GM19397 (cell line): ENCODE results near the gene CFAP58.

Source experiments
- ATAC-seq: cut with Tn5 transposase; IDR thresholded peaks from one replicate; pipeline ENCODE4 v1.9.1; 2021; ENCODE audit warnings: mild to moderate bottlenecking, moderate library complexity; ENCODE audit not compliant: unreplicated experiment

CFAP58 gene

DNA sequence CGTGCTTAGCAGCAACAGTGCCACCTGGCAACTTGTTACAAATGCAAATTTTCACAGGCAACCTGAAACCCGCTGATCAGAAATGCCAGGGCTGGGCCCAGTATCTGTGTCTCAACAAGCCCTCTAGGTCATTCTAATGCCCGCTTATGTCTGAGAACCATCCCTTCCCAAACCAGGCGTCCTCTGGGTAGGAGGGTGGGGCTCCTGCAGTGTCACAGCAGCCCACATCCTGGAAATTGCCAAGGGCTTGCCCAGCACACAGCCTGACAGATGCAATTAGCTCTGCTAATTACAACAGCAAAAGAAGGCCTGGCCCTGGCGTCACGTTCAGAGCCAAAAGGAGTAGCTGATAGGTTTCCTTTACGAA is 31.2 kb upstream of the CFAP58 start:
- ATAC-seq: peak; percentile 49

GRCh38 chr10:104323085-104323484 is 30.5 kb upstream of the CFAP58 start:
- no peak for ATAC-seq

DNA sequence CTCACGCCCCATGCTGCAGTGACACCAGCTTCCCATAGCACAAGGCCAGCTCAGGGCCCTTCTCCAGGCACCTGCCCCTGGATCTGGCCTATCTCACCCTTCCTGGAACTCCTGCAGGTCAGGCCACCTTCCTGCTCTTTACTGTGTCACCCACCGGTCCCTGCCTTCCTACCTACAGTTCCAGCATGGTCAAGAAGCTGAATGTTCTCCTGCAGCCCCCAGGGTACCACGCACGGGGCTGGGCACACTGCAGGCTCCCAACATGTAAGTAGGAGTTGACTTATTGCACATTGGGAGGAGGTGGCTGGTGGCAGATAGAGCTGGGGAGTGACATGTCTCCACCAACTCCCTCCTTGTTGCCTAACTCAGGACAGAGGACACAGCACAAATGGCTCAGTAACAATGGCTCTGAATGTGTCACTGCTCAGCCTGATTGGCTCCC is 29.9 kb upstream of the CFAP58 start:
- ATAC-seq: no peak

GRCh38 chr10:104324221-104324686 is 29.4 kb upstream of the CFAP58 start:
- no peak for ATAC-seq

DNA sequence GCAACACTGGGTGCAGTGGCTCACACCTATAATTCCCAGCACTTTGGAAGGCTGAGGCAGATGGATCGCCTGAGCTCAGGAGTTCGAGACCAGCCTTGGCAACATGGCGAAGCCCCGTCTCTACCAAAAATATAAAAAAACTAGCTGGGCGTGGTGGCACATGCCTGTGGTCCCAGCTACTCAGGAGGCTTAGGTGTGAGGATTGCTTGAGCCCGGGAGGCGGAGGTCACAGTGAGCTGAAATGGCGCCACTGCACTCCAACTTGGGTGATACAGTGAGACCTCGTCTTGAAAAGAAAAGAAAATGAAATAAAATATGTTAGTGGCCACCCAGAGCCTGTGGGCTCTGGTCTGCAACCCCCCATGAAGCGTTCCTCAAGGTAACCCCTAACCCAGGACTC is 28.7 kb upstream of the CFAP58 start:
- no peak for ATAC-seq

DNA sequence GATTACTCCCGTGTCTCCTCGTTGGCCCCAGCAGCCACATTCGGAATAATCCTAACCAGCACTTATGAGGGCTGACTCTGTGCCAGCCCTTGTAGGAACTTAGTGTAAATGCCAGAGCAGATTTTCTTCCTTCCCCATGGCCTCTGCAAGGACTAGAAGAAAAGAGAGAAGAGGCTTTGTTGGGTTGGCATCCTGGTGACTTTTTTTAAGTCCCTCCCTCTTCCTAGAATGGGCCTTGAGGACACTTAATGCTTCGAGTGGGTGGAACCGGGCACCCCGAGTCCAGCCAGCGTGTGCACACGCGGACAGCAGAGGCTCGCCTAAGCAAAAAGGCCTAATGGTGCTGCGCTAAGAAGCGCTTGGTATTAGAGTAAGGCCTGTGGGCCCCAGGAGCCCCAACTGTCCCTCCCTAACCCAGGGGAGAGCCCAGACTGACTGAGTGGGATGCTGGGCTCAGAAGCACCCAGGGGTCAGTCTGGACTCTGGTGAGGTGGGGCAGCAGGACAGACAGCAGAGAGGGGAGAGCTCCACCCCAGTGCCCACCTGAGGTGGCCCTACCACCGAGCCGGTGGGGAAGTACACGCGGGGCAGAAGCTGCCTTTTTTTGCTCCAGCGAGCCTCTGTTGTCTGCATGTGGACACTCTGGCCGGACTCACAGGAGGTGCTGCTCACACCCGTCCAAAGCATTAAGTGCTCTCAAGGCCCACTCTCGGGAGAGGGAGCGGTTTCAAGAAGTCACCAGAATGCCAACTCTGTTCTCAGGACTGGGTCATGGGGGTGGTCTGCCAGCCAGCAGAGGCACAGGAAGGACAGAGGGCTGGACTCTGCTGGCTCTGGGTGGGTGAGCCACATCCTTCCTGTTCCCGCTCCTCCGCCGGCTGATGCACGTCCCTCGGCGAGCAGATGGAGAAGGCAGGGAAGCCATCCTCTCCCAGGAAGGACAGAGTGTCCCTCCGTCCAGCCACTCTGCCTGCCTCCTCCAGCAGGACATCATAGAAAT is 27.9 kb upstream of the CFAP58 start:
- ATAC-seq: no peak

DNA sequence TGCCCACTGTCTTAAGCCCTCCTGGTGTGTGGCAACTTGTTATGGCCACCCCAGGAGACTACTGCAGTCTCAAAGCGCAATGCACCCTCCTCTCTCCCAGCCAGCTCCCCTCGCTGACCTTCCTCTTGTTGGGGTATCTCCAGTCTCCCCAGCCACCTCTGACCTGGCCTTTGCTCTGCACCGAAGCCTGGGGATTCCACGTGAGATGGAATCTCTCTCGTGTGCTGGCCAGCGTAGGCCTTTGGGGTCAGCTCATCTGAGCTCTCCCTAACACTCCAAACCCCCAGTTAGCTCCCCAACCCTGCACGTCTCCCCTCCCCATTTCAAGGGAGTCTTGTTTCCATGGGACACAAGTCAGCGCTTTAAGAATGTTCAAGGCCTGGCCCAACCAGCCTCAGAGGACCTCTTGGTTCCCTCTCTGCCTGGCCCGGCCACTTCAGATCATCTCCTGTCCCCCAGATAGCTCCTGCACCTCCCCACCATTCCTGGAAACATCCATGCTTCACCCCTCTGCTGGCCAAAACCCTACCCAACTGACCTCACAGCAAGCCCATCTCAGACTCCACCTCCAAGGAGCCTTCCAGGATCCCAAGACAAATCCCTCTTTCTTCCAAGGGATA is 26.5 kb upstream of the CFAP58 start:
- no peak for ATAC-seq

GRCh38 chr10:104327745-104328645 is 25.6 kb upstream of the CFAP58 start:
- no peak for ATAC-seq

DNA sequence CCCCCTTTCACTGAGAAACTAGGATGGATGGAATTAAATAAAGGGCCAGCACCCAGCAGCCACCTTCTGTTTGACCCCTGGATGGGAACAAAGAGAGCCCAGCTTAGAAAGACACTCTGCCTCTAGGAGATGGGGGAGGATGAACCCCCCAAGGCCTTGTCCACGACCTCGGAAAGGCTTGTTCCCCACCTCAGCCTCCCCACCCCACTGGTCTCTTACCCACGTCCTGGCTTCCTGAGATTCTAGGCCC is 25.1 kb upstream of the CFAP58 start:
- ATAC-seq: peak; percentile 8

- ATAC-seq: peak; percentile 50
Observed at GRCh38 chr10:104328896-104329710, 24.5 kb upstream of the CFAP58 start.

DNA sequence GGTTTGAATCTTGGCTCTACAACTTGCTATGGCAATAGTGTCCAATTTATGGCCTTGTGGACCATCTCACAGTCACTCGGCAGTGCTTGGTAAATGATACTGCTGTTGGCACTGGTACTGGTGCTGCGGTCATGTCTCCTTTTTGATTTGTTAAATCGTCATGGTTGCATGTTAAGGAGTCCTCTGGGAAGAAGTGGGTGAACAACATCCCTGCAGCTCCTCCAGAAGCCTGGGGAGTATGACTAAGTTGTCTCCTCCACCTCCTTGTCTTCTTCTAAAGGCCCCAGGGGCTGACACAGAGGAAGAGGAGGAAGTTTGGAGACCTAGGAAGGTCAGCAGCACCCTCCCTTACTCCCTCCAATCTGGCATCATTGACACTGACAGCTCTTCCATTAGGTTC is 23.9 kb upstream of the CFAP58 start:
- no peak for ATAC-seq

DNA sequence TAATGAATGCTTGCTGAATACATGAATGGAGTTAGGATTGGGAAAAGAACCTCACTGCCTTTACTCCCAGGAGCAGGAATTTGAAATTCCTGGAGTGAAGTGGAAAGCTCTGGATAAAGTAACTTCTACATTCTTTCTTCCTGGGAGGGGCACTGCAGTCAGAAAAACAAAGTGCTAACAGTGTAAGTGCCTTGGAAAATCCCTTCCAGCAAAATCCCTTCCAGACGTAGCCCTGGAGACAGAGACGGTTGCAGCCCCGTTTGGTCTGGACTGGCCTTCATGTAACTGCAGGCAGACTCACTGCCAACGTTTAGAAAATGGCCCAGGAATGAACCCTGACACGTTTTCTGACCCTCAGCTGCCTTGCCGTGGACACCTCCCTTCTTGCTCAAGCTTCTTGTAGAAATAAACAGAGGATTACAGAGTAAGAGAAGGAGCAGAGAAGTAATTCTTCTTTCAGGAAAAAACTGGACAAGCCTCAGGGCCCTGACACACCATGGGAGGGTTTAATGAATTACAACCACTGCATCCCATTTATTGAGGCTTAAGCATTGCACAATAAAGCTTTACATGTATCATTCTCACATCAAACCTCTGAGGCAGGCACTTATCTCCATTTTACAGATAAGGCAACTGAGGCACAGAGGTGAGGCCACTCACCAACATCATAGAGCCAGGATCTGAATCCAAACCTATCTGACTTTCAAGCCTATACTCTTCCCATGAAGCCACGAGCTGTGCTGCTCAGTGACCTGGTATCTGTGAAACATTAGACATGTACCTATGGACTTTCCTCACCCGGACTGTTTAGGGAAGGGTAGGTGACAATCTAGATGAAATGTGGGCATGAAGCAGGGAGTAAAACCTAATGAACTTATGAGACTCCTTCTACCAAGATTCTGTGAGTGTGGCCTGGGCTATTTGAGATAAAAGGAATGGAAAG is 23.2 kb upstream of the CFAP58 start:
- no peak for ATAC-seq

GRCh38 chr10:104331208-104331838 is 22.3 kb upstream of the CFAP58 start:
- ATAC-seq: no peak

GRCh38 chr10:104332243-104333031 is 21.2 kb upstream of the CFAP58 start:
- no peak for ATAC-seq

DNA sequence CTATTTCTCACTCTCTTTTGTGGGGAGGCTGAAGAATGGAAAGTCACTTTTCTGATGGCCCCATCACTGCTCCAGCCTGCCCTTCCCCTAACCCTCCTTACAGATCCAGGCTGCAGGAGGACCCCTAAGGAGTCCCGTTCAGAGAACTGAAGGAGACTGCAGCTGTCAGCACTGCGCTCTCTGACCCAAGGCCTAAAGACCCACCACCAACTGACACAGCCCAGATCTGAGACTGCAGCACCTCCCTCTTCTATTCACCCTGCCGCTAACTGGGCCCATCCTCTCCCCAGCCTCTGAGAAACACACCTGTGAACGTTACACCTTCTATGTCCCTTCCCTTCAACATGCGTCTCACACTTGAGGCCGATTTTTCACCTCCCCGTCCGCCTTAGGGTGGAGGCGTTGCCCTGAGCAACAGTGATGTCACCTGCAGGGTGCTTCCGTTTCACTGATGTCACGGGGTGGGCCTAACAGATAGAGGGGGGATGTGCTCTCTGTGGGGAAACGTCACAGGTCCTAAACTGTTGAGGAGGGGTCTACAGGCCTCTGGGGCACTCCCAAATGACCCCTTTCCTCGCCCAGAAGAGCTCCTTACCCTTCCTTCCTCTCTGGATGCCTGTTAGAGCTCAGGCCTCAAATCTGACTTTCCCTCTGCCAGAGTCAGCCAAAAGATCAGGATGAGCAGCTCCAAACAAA is 20.5 kb upstream of the CFAP58 start:
- ATAC-seq: no peak

DNA sequence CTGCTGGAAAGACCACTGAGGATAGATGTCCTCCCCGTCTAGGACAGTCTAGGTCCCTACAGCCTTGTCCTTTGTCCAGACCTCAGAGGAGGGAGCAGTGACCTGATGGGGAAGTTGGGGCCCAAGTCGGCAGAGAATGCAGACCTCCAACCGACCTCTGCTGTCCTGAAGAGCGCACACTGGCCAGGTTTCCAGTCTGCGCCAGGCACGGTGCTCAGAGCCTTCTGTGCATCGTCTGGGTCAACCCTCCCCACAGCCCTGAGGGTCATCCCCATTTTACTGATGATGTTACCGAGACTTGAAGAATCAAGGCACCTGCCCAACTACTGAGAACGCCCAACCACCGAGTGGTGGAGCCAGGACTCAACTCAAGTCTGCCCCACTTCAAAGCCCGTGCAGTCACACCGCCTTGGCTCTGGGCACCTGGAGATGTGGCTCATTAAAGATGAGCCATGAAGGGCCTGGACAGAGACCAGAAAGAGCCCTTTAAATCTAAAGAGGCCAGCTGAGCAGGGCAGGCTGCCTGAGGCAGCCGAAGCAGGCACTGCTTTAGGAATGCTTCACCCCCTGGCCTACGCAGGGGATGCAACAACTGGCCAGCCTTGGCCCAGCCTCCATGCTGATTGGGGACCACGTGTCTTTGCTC is 19.8 kb upstream of the CFAP58 start:
- no peak for ATAC-seq

DNA sequence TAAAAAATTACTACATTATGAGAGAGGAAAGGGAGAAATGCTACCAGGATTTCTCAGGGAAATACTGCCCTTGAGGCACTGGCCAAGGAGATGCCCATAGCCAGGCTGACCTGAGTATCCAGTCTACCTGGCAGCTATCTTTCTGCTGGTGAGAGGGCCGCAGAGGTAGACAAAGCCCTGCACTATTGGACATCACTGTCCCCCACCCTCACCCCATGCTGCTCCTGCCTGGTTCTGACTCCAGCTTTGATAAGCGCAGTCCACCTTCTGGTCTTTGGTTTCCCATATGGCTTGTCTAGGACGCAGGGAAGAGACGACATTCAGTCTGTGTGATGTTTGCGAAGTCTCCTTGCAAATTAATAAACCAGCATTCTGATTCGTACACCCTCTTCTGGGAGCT is 19.1 kb upstream of the CFAP58 start:
- ATAC-seq: no peak
